IPS DF 4.7 (cell line): Measurements from ENCODE around the gene EDEM3.

Experiments used
- DNase-seq: peaks from one replicate; pipeline ENCODE4 v3.0.0-alpha.2; 2013; ENCODE audit warnings: low spot score; ENCODE audit errors: extremely low read depth

EDEM3 gene

GRCh38 chr1:184640505-184640904 lies 114.2 kb downstream of the EDEM3 start:
- DNase-seq: no peak
